ENCODE results near the gene TKT.
A peak's percentile ranks its signal among the peaks of the same experiment; 100 is the strongest.

The TKT gene

GRCh38 chr3:53194210-53195065, 61.4 kb downstream of the TKT start:
- Histone ChIP-seq H4K91ac (ENCODE audit: low read length) (no peak overlapping the region), H4K8ac (ENCODE audit: low read length) (no peak overlapping the region), H3K4me1 (ENCODE audit: control insufficient read depth, insufficient read depth, low read depth, low read length) (peaks cover 26% of the 10 kb centered on the region), H3K23ac (ENCODE audit: low read length in 2 of 2) (no peak overlapping the region), H3K18ac (ENCODE audit: low read depth in 1 of 2, low read length in 2 of 2) (no peak overlapping the region), H3K9me3 (ENCODE audit: control insufficient read depth, low read length) (no peaks in the 10 kb centered on the region), H2BK5ac (ENCODE audit: low read depth, low read length, poor library complexity, severe bottlenecking) (no peak overlapping the region), H2AK5ac (ENCODE audit: low read length, severe bottlenecking) (no peak overlapping the region), H2BK12ac (ENCODE audit: low read length in 2 of 2) (no peak overlapping the region), H3K4me2 (ENCODE audit: low read length, poor library complexity, severe bottlenecking) (no peak overlapping the region), H3K79me1 (replicated peaks; ENCODE audit: low read length, poor library complexity, severe bottlenecking) (no peaks in the 10 kb centered on the region), H3K36me3 (ENCODE audit: control insufficient read depth in 1 of 2, insufficient read depth in 2 of 2, low read depth in 1 of 2, low read length in 2 of 2) (peaks cover 10 to 27% of the 10 kb centered on the region in 2 experiments), H3K4me3 (ENCODE audit: insufficient read depth in 1 of 2, low read depth in 1 of 2, low read length in 2 of 2) (no peak overlapping the region), H3K9ac (ENCODE audit: low read length) (peak overlapping the region; percentile 31), H2BK120ac (ENCODE audit: low read depth, low read length) (no peak overlapping the region), H3K4ac (ENCODE audit: low read depth in 1 of 2, low read length in 2 of 2) (no peak overlapping the region), H2AFZ (ENCODE audit: low read depth, low read length) (no peak overlapping the region), H3K14ac (ENCODE audit: low read length in 2 of 2) (peak overlapping the region in 1 of 2 experiments; percentile 1), H3K27me3 (ENCODE audit: control insufficient read depth in 1 of 2, insufficient read depth in 1 of 2, low read length in 2 of 2) (no peaks in the 10 kb centered on the region), H3K27ac (ENCODE audit: low read length, poor library complexity, severe bottlenecking) (peak overlapping the region; percentile 43), H2BK15ac (ENCODE audit: low read depth, poor library complexity, severe bottlenecking) (no peak overlapping the region)
- WGBS, result 58% methylated on average over 14 of the region's 14 CpGs
- peak; percentile 23 for DNase-seq

GRCh38 chr3:53193466-53194209, 62.2 kb downstream of the TKT start:
- WGBS, result 71% methylated on average over 11 of the region's 11 CpGs
- DNase-seq, result no peak

GRCh38 chr3:53192608-53193007, 63.2 kb downstream of the TKT start:
- no peak overlapping the region for H3K9ac ChIP-seq (ENCODE audit: low read length)
- no peaks in the 10 kb centered on the region for H3K27me3 ChIP-seq (ENCODE audit: control insufficient read depth in 1 of 2, insufficient read depth in 1 of 2, low read length in 2 of 2)
- no peak overlapping the region for H3K4me3 ChIP-seq (ENCODE audit: insufficient read depth in 1 of 2, low read depth in 1 of 2, low read length in 2 of 2)
- H3K9me3 ChIP-seq (ENCODE audit: control insufficient read depth, low read length), result no peaks in the 10 kb centered on the region
- H3K4me1 ChIP-seq (ENCODE audit: control insufficient read depth, insufficient read depth, low read depth, low read length), result peaks cover 26% of the 10 kb centered on the region
- no peak for DNase-seq
- H2BK5ac ChIP-seq (ENCODE audit: low read depth, low read length, poor library complexity, severe bottlenecking), result no peak overlapping the region
- H3K18ac ChIP-seq (ENCODE audit: low read depth in 1 of 2, low read length in 2 of 2), result no peak overlapping the region
- no peak overlapping the region for H2BK12ac ChIP-seq (ENCODE audit: low read length in 2 of 2)
- 62% methylated on average over 3 of the region's 3 CpGs for WGBS
- no peaks in the 10 kb centered on the region for H3K79me1 ChIP-seq (replicated peaks; ENCODE audit: low read length, poor library complexity, severe bottlenecking)
- no peak overlapping the region for H4K8ac ChIP-seq (ENCODE audit: low read length)
- no peak overlapping the region for H3K23ac ChIP-seq (ENCODE audit: low read length in 2 of 2)
- H3K14ac ChIP-seq (ENCODE audit: low read length in 2 of 2), result no peak overlapping the region
- no peak overlapping the region for H3K4me2 ChIP-seq (ENCODE audit: low read length, poor library complexity, severe bottlenecking)
- no peak overlapping the region for H3K4ac ChIP-seq (ENCODE audit: low read depth in 1 of 2, low read length in 2 of 2)
- H2BK120ac ChIP-seq (ENCODE audit: low read depth, low read length), result no peak overlapping the region
- no peak overlapping the region for H2BK15ac ChIP-seq (ENCODE audit: low read depth, poor library complexity, severe bottlenecking)
- H3K36me3 ChIP-seq (ENCODE audit: control insufficient read depth in 1 of 2, insufficient read depth in 2 of 2, low read depth in 1 of 2, low read length in 2 of 2), result peaks cover 22 to 38% of the 10 kb centered on the region in 2 experiments
- no peak overlapping the region for H2AK5ac ChIP-seq (ENCODE audit: low read length, severe bottlenecking)
- H3K27ac ChIP-seq (ENCODE audit: low read length, poor library complexity, severe bottlenecking), result no peak overlapping the region
- H4K91ac ChIP-seq (ENCODE audit: low read length), result no peak overlapping the region
- no peak overlapping the region for H2AFZ ChIP-seq (ENCODE audit: low read depth, low read length)

More at GRCh38 chr3:53193466-53194209, 62.2 kb downstream of the TKT start:
- Histone ChIP-seq H3K4me2 (ENCODE audit: low read length, poor library complexity, severe bottlenecking) (no peak overlapping the region), H3K9ac (ENCODE audit: low read length) (peak overlapping the region; percentile 31), H3K23ac (ENCODE audit: low read length in 2 of 2) (peak overlapping the region in 1 of 2 experiments; percentile 46), H3K14ac (ENCODE audit: low read length in 2 of 2) (no peak overlapping the region), H3K4ac (ENCODE audit: low read depth in 1 of 2, low read length in 2 of 2) (no peak overlapping the region), H3K4me1 (ENCODE audit: control insufficient read depth, insufficient read depth, low read depth, low read length) (peaks cover 26% of the 10 kb centered on the region), H4K8ac (ENCODE audit: low read length) (peak overlapping the region; percentile 35), H2BK120ac (ENCODE audit: low read depth, low read length) (no peak overlapping the region), H3K4me3 (ENCODE audit: insufficient read depth in 1 of 2, low read depth in 1 of 2, low read length in 2 of 2) (no peak overlapping the region), H2BK5ac (ENCODE audit: low read depth, low read length, poor library complexity, severe bottlenecking) (no peak overlapping the region), H3K36me3 (ENCODE audit: control insufficient read depth in 1 of 2, insufficient read depth in 2 of 2, low read depth in 1 of 2, low read length in 2 of 2) (peaks cover 17 to 35% of the 10 kb centered on the region in 2 experiments), H2AFZ (ENCODE audit: low read depth, low read length) (no peak overlapping the region), H2BK15ac (ENCODE audit: low read depth, poor library complexity, severe bottlenecking) (peak overlapping the region; percentile 9), H3K79me1 (replicated peaks; ENCODE audit: low read length, poor library complexity, severe bottlenecking) (no peaks in the 10 kb centered on the region), H3K27ac (ENCODE audit: low read length, poor library complexity, severe bottlenecking) (peak overlapping the region; percentile 43), H3K27me3 (ENCODE audit: control insufficient read depth in 1 of 2, insufficient read depth in 1 of 2, low read length in 2 of 2) (no peaks in the 10 kb centered on the region), H2AK5ac (ENCODE audit: low read length, severe bottlenecking) (no peak overlapping the region), H4K91ac (ENCODE audit: low read length) (no peak overlapping the region), H3K18ac (ENCODE audit: low read depth in 1 of 2, low read length in 2 of 2) (peak overlapping the region in 1 of 2 experiments; percentile 54), H2BK12ac (ENCODE audit: low read length in 2 of 2) (no peak overlapping the region), H3K9me3 (ENCODE audit: control insufficient read depth, low read length) (no peaks in the 10 kb centered on the region)

- 93% methylated on average over 15 of the region's 16 CpGs for WGBS
- H3K4me3 ChIP-seq (ENCODE audit: insufficient read depth in 1 of 2, low read depth in 1 of 2, low read length in 2 of 2), result no peak overlapping the region
- no peak for DNase-seq
- no peak overlapping the region for H2BK5ac ChIP-seq (ENCODE audit: low read depth, low read length, poor library complexity, severe bottlenecking)
- H2AK5ac ChIP-seq (ENCODE audit: low read length, severe bottlenecking), result no peak overlapping the region
- no peak overlapping the region for H3K18ac ChIP-seq (ENCODE audit: low read depth in 1 of 2, low read length in 2 of 2)
- no peak overlapping the region for H3K9ac ChIP-seq (ENCODE audit: low read length)
- H3K27me3 ChIP-seq (ENCODE audit: control insufficient read depth in 1 of 2, insufficient read depth in 1 of 2, low read length in 2 of 2), result no peaks in the 10 kb centered on the region
- peaks cover 26% of the 10 kb centered on the region for H3K4me1 ChIP-seq (ENCODE audit: control insufficient read depth, insufficient read depth, low read depth, low read length)
- H2BK12ac ChIP-seq (ENCODE audit: low read length in 2 of 2), result no peak overlapping the region
- H3K9me3 ChIP-seq (ENCODE audit: control insufficient read depth, low read length), result no peaks in the 10 kb centered on the region
- no peak overlapping the region for H2BK15ac ChIP-seq (ENCODE audit: low read depth, poor library complexity, severe bottlenecking)
- no peaks in the 10 kb centered on the region for H3K79me1 ChIP-seq (replicated peaks; ENCODE audit: low read length, poor library complexity, severe bottlenecking)
- no peak overlapping the region for H2AFZ ChIP-seq (ENCODE audit: low read depth, low read length)
- no peak overlapping the region for H3K14ac ChIP-seq (ENCODE audit: low read length in 2 of 2)
- H3K4me2 ChIP-seq (ENCODE audit: low read length, poor library complexity, severe bottlenecking), result no peak overlapping the region
- peaks cover 29 to 43% of the 10 kb centered on the region in 2 experiments for H3K36me3 ChIP-seq (ENCODE audit: control insufficient read depth in 1 of 2, insufficient read depth in 2 of 2, low read depth in 1 of 2, low read length in 2 of 2)
- no peak overlapping the region for H3K23ac ChIP-seq (ENCODE audit: low read length in 2 of 2)
- no peak overlapping the region for H4K91ac ChIP-seq (ENCODE audit: low read length)
- H3K4ac ChIP-seq (ENCODE audit: low read depth in 1 of 2, low read length in 2 of 2), result no peak overlapping the region
- no peak overlapping the region for H4K8ac ChIP-seq (ENCODE audit: low read length)
- no peak overlapping the region for H2BK120ac ChIP-seq (ENCODE audit: low read depth, low read length)
- no peak overlapping the region for H3K27ac ChIP-seq (ENCODE audit: low read length, poor library complexity, severe bottlenecking)
Measured at GRCh38 chr3:53191836-53192480, 63.9 kb downstream of the TKT start.
